ENCODE data around the gene CFAP53.

- no peak for TF ChIP-seq EZH2 (IDR thresholded peaks at IDR 0.05; ENCODE audit: insufficient read depth, poor library complexity, severe bottlenecking)
- no peak for TF ChIP-seq EZH2phosphoT487 (IDR thresholded peaks at IDR 0.05; ENCODE audit: insufficient read depth, low read depth)
These were observed 75.4 kb downstream of the CFAP53 start for GRCh38 chr18:50190926-50191325.

All from GM23248 (cell line).